ENCODE data around the gene METTL16. TPM values are rescaled to one million over a fixed set of nuclear protein-coding genes. Genes with fewer than 3 reads are reported as not detected.

Gene METTL16
- total and polyA plus RNA-seq, 9 of the 15 experiments (the other 6 are each of a cell fraction or from before 2014, with no cell fraction given) = 12.1 to 30.5 (median 19.8) TPM

- TF ChIP-seq CREBBP (IDR thresholded peaks at IDR 0.05; ENCODE audit: low read depth, low read length) = no peak
These were observed 143.3 kb downstream of the METTL16 start (continued) for GRCh38 chr17:2368359-2368758.

GRCh38 chr17:2366747-2367494, 144.8 kb downstream of the METTL16 start:
- no TSS peak for BruUV-seq (replicated peaks)
- H3K9me1 ChIP-seq (ENCODE audit: control insufficient read depth, insufficient read depth, low read length) = no peaks in the 10 kb centered on the region
- ATAC-seq = peak; percentile 82
- peak; percentile 23 to 39 (median 30) for DNase-seq (ENCODE audit: extremely low read depth in 1 of 4, low spot score in 3 of 4)
- no peak overlapping the region for H2AFZ ChIP-seq (ENCODE audit: low read depth, low read length)
- no peaks in the 10 kb centered on the region for H3K79me2 ChIP-seq (ENCODE audit: control insufficient read depth, insufficient read depth, low read length)
- in situ Hi-C loops (cut with MboI) = no loop called here
- H3K9me3 ChIP-seq (replicated peaks; ENCODE audit: control insufficient read depth, insufficient read depth, low read depth, low read length) = no peaks in the 10 kb centered on the region
- POLR2A ChIA-PET = no interaction called here
- H3K4me2 ChIP-seq (ENCODE audit: insufficient read depth, low read length) = no peak overlapping the region
- WGBS (ENCODE audit: insufficient coverage, low coverage, missing lambda C conversion rate) = 84% methylated on average over 9 of the region's 26 CpGs
- no peaks in the 10 kb centered on the region for H4K20me1 ChIP-seq (replicated peaks; ENCODE audit: control insufficient read depth, insufficient read depth, low read length)
- FAIRE-seq = no peak
- no peaks in the 10 kb centered on the region for H3K27me3 ChIP-seq (ENCODE audit: control insufficient read depth in 2 of 2, insufficient read depth in 2 of 2, low read length in 2 of 2)
- CTCF ChIA-PET (ENCODE audit: low intra/inter-chr PET ratio) = no interaction called here
- intact Hi-C loops (cut with micrococcal nuclease) = no loop called here
- H3K27ac ChIP-seq (ENCODE audit: extremely low read depth, low read depth, low read length) = no peak overlapping the region
- peaks cover 0 to 6% of the 10 kb centered on the region in 2 experiments; a peak in 2 of 5 replicates for H3K4me1 ChIP-seq (replicated peaks in 1 of 2; ENCODE audit: control insufficient read depth in 2 of 2, insufficient read depth in 2 of 2, low read length in 2 of 2)
- no peak overlapping the region for H3K9ac ChIP-seq (ENCODE audit: insufficient read depth in 1 of 2, low read depth in 2 of 2, low read length in 2 of 2)
- peak; percentile 42 to 44 (median 43) for TF ChIP-seq CTCF (IDR thresholded peaks at IDR 0.05 in 2 of 3, conservative IDR thresholded peaks at IDR 0.05 in 1 of 3; ENCODE audit: insufficient read depth in 2 of 3, low read depth in 1 of 3, low read length in 3 of 3)
- TF ChIP-seq FOSL1 (tag; conservative IDR thresholded peaks at IDR 0.05) = no peak
- H3K4me3 ChIP-seq = no peak overlapping the region
- H3K36me3 ChIP-seq (ENCODE audit: control insufficient read depth, insufficient read depth, low read length) = no peaks in the 10 kb centered on the region

Small RNA genes within 50 kb of the gene (small RNA-seq; reads per million reads assigned to genes)
- not detected for gene AC006435.3
- gene AC006435.4 = not detected
- not detected for gene AC006435.5

Other genes with a start within 250 kb of the METTL16 start
Only the 7 nearest of the 8 such genes appear.
- gene SMG6, start 208.1 kb downstream of the METTL16 start, total RNA-seq (2014; rRNA removed) = 6.9 and 7.3 TPM in 2 replicates
- gene SMG6, start 208.1 kb downstream of the METTL16 start, total RNA-seq (2014; rRNA removed; fragmentation: Illumina TruSeq; extraction: Trizol) = 5.7 and 6.1 TPM in 2 replicates
- gene SMG6, start 208.1 kb downstream of the METTL16 start, total RNA-seq (2015; rRNA removed; fragmentation: Illumina TruSeq; extraction: Trizol) = 6.0 TPM in 2 replicates
- 12.8 and 13.7 TPM in 2 replicates for gene SMG6, start 208.1 kb downstream of the METTL16 start, total RNA-seq (2021)
- 1.7 and 3.6 TPM in 2 replicates for gene SMG6, start 208.1 kb downstream of the METTL16 start, polyA plus RNA-seq (2011; rRNA removed)
- 13.9 TPM in 2 replicates for gene SMG6, start 208.1 kb downstream of the METTL16 start, polyA plus RNA-seq (2014; fragmentation: Illumina TruSeq; extraction: Trizol)
- gene SMG6, start 208.1 kb downstream of the METTL16 start, polyA plus RNA-seq (2014; fragmentation: Nextera tagmentation; extraction: Ambion mirVana) = under 1 TPM; 0.44 to 0.45 TPM
- 5.5 and 5.8 TPM in 2 replicates for gene SMG6, start 208.1 kb downstream of the METTL16 start, polyA plus RNA-seq (2014; rRNA removed)
- gene SRR, start 207.9 kb downstream of the METTL16 start, total RNA-seq (2014; rRNA removed) = 6.7 and 7.4 TPM in 2 replicates
- gene SRR, start 207.9 kb downstream of the METTL16 start, total RNA-seq (2014; rRNA removed; fragmentation: Illumina TruSeq; extraction: Trizol) = 3.7 and 5.0 TPM in 2 replicates
- 4.3 and 7.0 TPM in 2 replicates for gene SRR, start 207.9 kb downstream of the METTL16 start, total RNA-seq (2015; rRNA removed; fragmentation: Illumina TruSeq; extraction: Trizol)
- 8.1 and 9.9 TPM in 2 replicates for gene SRR, start 207.9 kb downstream of the METTL16 start, total RNA-seq (2021)
- gene SRR, start 207.9 kb downstream of the METTL16 start, polyA plus RNA-seq (2011; rRNA removed) = 19.4 and 19.5 TPM in 2 replicates
- 6.6 and 9.5 TPM in 2 replicates for gene SRR, start 207.9 kb downstream of the METTL16 start, polyA plus RNA-seq (2014; fragmentation: Illumina TruSeq; extraction: Trizol)
- gene SRR, start 207.9 kb downstream of the METTL16 start, polyA plus RNA-seq (2014; fragmentation: Nextera tagmentation; extraction: Ambion mirVana) = 10 to 100 TPM; 10.0 to 14.7 TPM
- gene SRR, start 207.9 kb downstream of the METTL16 start, polyA plus RNA-seq (2014; rRNA removed) = 4.9 and 7.9 TPM in 2 replicates
- gene TSR1, start 175.4 kb downstream of the METTL16 start, total RNA-seq (2014; rRNA removed) = 87.5 and 90.0 TPM in 2 replicates
- gene TSR1, start 175.4 kb downstream of the METTL16 start, total RNA-seq (2014; rRNA removed; fragmentation: Illumina TruSeq; extraction: Trizol) = 58.4 and 59.9 TPM in 2 replicates
- 55.2 and 55.5 TPM in 2 replicates for gene TSR1, start 175.4 kb downstream of the METTL16 start, total RNA-seq (2015; rRNA removed; fragmentation: Illumina TruSeq; extraction: Trizol)
- gene TSR1, start 175.4 kb downstream of the METTL16 start, total RNA-seq (2021) = 59.3 and 62.6 TPM in 2 replicates
- 15.6 and 16.4 TPM in 2 replicates for gene TSR1, start 175.4 kb downstream of the METTL16 start, polyA plus RNA-seq (2011; rRNA removed)
- gene TSR1, start 175.4 kb downstream of the METTL16 start, polyA plus RNA-seq (2014; fragmentation: Illumina TruSeq; extraction: Trizol) = 58.1 and 60.3 TPM in 2 replicates
- gene TSR1, start 175.4 kb downstream of the METTL16 start, polyA plus RNA-seq (2014; fragmentation: Nextera tagmentation; extraction: Ambion mirVana) = 10 to 100 TPM; 16.4 to 41.1 TPM
- gene TSR1, start 175.4 kb downstream of the METTL16 start, polyA plus RNA-seq (2014; rRNA removed) = 35.5 and 36.8 TPM in 2 replicates
- 14.8 and 15.9 TPM in 2 replicates for gene SGSM2, start 174.4 kb downstream of the METTL16 start, total RNA-seq (2014; rRNA removed)
- gene SGSM2, start 174.4 kb downstream of the METTL16 start, total RNA-seq (2014; rRNA removed; fragmentation: Illumina TruSeq; extraction: Trizol) = 4.9 and 9.1 TPM in 2 replicates
- gene SGSM2, start 174.4 kb downstream of the METTL16 start, total RNA-seq (2015; rRNA removed; fragmentation: Illumina TruSeq; extraction: Trizol) = 11.8 and 13.0 TPM in 2 replicates
- gene SGSM2, start 174.4 kb downstream of the METTL16 start, total RNA-seq (2021) = 15.3 and 20.2 TPM in 2 replicates
- 20.7 and 22.6 TPM in 2 replicates for gene SGSM2, start 174.4 kb downstream of the METTL16 start, polyA plus RNA-seq (2011; rRNA removed)
- 14.9 and 16.3 TPM in 2 replicates for gene SGSM2, start 174.4 kb downstream of the METTL16 start, polyA plus RNA-seq (2014; fragmentation: Illumina TruSeq; extraction: Trizol)
- under 1 TPM; 0.20 to 0.62 TPM for gene SGSM2, start 174.4 kb downstream of the METTL16 start, polyA plus RNA-seq (2014; fragmentation: Nextera tagmentation; extraction: Ambion mirVana)
- gene SGSM2, start 174.4 kb downstream of the METTL16 start, polyA plus RNA-seq (2014; rRNA removed) = 24.1 and 26.3 TPM in 2 replicates
- gene MNT, start 110.8 kb downstream of the METTL16 start, total RNA-seq (2014; rRNA removed) = 7.8 and 8.7 TPM in 2 replicates
- gene MNT, start 110.8 kb downstream of the METTL16 start, total RNA-seq (2014; rRNA removed; fragmentation: Illumina TruSeq; extraction: Trizol) = 2.9 and 3.1 TPM in 2 replicates
- gene MNT, start 110.8 kb downstream of the METTL16 start, total RNA-seq (2015; rRNA removed; fragmentation: Illumina TruSeq; extraction: Trizol) = 4.9 and 5.3 TPM in 2 replicates
- gene MNT, start 110.8 kb downstream of the METTL16 start, total RNA-seq (2021) = 20.3 and 23.8 TPM in 2 replicates
- gene MNT, start 110.8 kb downstream of the METTL16 start, polyA plus RNA-seq (2011; rRNA removed) = 3.3 and 4.9 TPM in 2 replicates
- gene MNT, start 110.8 kb downstream of the METTL16 start, polyA plus RNA-seq (2014; fragmentation: Illumina TruSeq; extraction: Trizol) = 7.1 and 12.4 TPM in 2 replicates
- under 1 TPM; 0.18 to 0.21 TPM for gene MNT, start 110.8 kb downstream of the METTL16 start, polyA plus RNA-seq (2014; fragmentation: Nextera tagmentation; extraction: Ambion mirVana)
- 11.3 and 13.4 TPM in 2 replicates for gene MNT, start 110.8 kb downstream of the METTL16 start, polyA plus RNA-seq (2014; rRNA removed)
- gene PAFAH1B1, start 81.8 kb upstream of the METTL16 start, total RNA-seq (2014; rRNA removed) = 23.8 and 32.6 TPM in 2 replicates
- 54.6 and 66.5 TPM in 2 replicates for gene PAFAH1B1, start 81.8 kb upstream of the METTL16 start, total RNA-seq (2014; rRNA removed; fragmentation: Illumina TruSeq; extraction: Trizol)
- 45.0 and 48.2 TPM in 2 replicates for gene PAFAH1B1, start 81.8 kb upstream of the METTL16 start, total RNA-seq (2015; rRNA removed; fragmentation: Illumina TruSeq; extraction: Trizol)
- gene PAFAH1B1, start 81.8 kb upstream of the METTL16 start, total RNA-seq (2021) = 66.4 and 72.4 TPM in 2 replicates
- 46.8 and 55.2 TPM in 2 replicates for gene PAFAH1B1, start 81.8 kb upstream of the METTL16 start, polyA plus RNA-seq (2011; rRNA removed)
- 40.2 and 48.8 TPM in 2 replicates for gene PAFAH1B1, start 81.8 kb upstream of the METTL16 start, polyA plus RNA-seq (2014; fragmentation: Illumina TruSeq; extraction: Trizol)
- gene PAFAH1B1, start 81.8 kb upstream of the METTL16 start, polyA plus RNA-seq (2014; fragmentation: Nextera tagmentation; extraction: Ambion mirVana) = 10 to 100 TPM; 32.1 to 37.3 TPM
- 23.3 and 27.3 TPM in 2 replicates for gene PAFAH1B1, start 81.8 kb upstream of the METTL16 start, polyA plus RNA-seq (2014; rRNA removed)
- 63.0 and 94.0 TPM in 2 replicates for gene CLUH, start 199.9 kb upstream of the METTL16 start, total RNA-seq (2014; rRNA removed)
- gene CLUH, start 199.9 kb upstream of the METTL16 start, total RNA-seq (2014; rRNA removed; fragmentation: Illumina TruSeq; extraction: Trizol) = 13.7 and 21.2 TPM in 2 replicates
- gene CLUH, start 199.9 kb upstream of the METTL16 start, total RNA-seq (2015; rRNA removed; fragmentation: Illumina TruSeq; extraction: Trizol) = 33.2 and 34.8 TPM in 2 replicates
- 126 and 140 TPM in 2 replicates for gene CLUH, start 199.9 kb upstream of the METTL16 start, total RNA-seq (2021)
- 15.3 and 40.1 TPM in 2 replicates for gene CLUH, start 199.9 kb upstream of the METTL16 start, polyA plus RNA-seq (2011; rRNA removed)
- gene CLUH, start 199.9 kb upstream of the METTL16 start, polyA plus RNA-seq (2014; fragmentation: Illumina TruSeq; extraction: Trizol) = 71.2 and 88.2 TPM in 2 replicates
- gene CLUH, start 199.9 kb upstream of the METTL16 start, polyA plus RNA-seq (2014; fragmentation: Nextera tagmentation; extraction: Ambion mirVana) = under 1 TPM; 0.21 to 0.25 TPM
- gene CLUH, start 199.9 kb upstream of the METTL16 start, polyA plus RNA-seq (2014; rRNA removed) = 72.8 and 73.4 TPM in 2 replicates

Measured in K562 (cell line).